H9 (cell line): Measurements from ENCODE around the gene ZNF646. TPM values are rescaled to one million over a fixed set of nuclear protein-coding genes. Genes with fewer than 3 reads are reported as not detected.

Experiments used
- DNase-seq: peaks from one replicate; pipeline ENCODE4 v3.0.0-alpha.2; 2017
- H2AFZ ChIP-seq: one replicate; pipeline ENCODE4 v1.6.1; 2013; ENCODE audit warnings: mild to moderate bottlenecking, low read length, control low read depth, moderate library complexity
- H2AK5ac ChIP-seq: 2 replicates; pipeline ENCODE4 v1.6.1; 2013; ENCODE audit warnings: low read length, control low read depth, mixed read lengths; ENCODE audit not compliant: insufficient read length
- H2BK120ac ChIP-seq: one replicate; pipeline ENCODE4 v1.6.1; 2013; ENCODE audit warnings: low read depth, mild to moderate bottlenecking, low read length, control low read depth, inconsistent platforms; ENCODE audit not compliant: poor library complexity, severe bottlenecking
- H2BK12ac ChIP-seq: 2 replicates; pipeline ENCODE4 v1.6.1; 2013; ENCODE audit warnings: low read length, control low read depth, mixed read lengths, low read depth; ENCODE audit not compliant: insufficient read length
- H2BK15ac ChIP-seq: 2 replicates; pipeline ENCODE4 v1.6.1; 2013; ENCODE audit warnings: low read depth, low read length, control low read depth
- H2BK20ac ChIP-seq: one replicate; pipeline ENCODE4 v1.6.1; 2013; ENCODE audit warnings: low read depth, mild to moderate bottlenecking, low read length, control low read depth, inconsistent platforms; ENCODE audit not compliant: poor library complexity, severe bottlenecking
- H2BK5ac ChIP-seq: 2 replicates; pipeline ENCODE4 v1.6.1; 2013; ENCODE audit warnings: low read length, control low read depth, mixed read lengths; ENCODE audit not compliant: insufficient read length
- H3K14ac ChIP-seq: 2 replicates; pipeline ENCODE4 v1.6.1; 2013; ENCODE audit warnings: low read length, control low read depth; ENCODE audit not compliant: insufficient read depth
- H3K18ac ChIP-seq: 2 replicates; pipeline ENCODE4 v1.6.1; 2013; ENCODE audit warnings: low read depth, mild to moderate bottlenecking, mixed read lengths, low read length, control low read depth; ENCODE audit not compliant: insufficient read length
- H3K23ac ChIP-seq: 2 replicates; pipeline ENCODE4 v1.6.1; 2013; ENCODE audit warnings: low read length, control low read depth, mixed read lengths, low read depth; ENCODE audit not compliant: insufficient read length
- H3K23me2 ChIP-seq: 2 replicates; pipeline ENCODE4 v1.6.1; 2013; ENCODE audit warnings: low read depth, mild to moderate bottlenecking, mixed read lengths, low read length, control low read depth; ENCODE audit not compliant: insufficient read length, poor library complexity, severe bottlenecking
- H3K27ac ChIP-seq: 2 replicates; pipeline ENCODE4 v1.5.1; 2013; ENCODE audit warnings: low read length, control low read depth, mixed read lengths, low read depth; ENCODE audit not compliant: insufficient read length
- H3K27me3 ChIP-seq: 2 replicates; pipeline ENCODE4 v1.6.1; 2013; ENCODE audit warnings: low read length, control low read depth, inconsistent platforms; ENCODE audit not compliant: insufficient read depth
- H3K4ac ChIP-seq: 2 replicates; pipeline ENCODE4 v1.6.1; 2013; ENCODE audit warnings: low read depth, mild to moderate bottlenecking, control low read depth, inconsistent platforms, low read length, moderate library complexity
- H3K4me1 ChIP-seq: 2 replicates; pipeline ENCODE4 v1.6.1; 2013; ENCODE audit warnings: low read length, control low read depth, inconsistent platforms; ENCODE audit not compliant: insufficient read depth
- H3K4me2 ChIP-seq: 2 replicates; pipeline ENCODE4 v1.6.1; 2013; ENCODE audit warnings: low read length, control low read depth, mixed read lengths; ENCODE audit not compliant: insufficient read length, insufficient read depth
- H3K56ac ChIP-seq: 2 replicates; pipeline ENCODE4 v1.6.1; 2013; ENCODE audit warnings: low read depth, mild to moderate bottlenecking, mixed read lengths, low read length, control low read depth; ENCODE audit not compliant: insufficient read length
- H3K79me1 ChIP-seq: 2 replicates; pipeline ENCODE4 v1.6.1; 2013; ENCODE audit warnings: low read depth, mild to moderate bottlenecking, moderate library complexity, low read length, control low read depth, inconsistent platforms; ENCODE audit not compliant: insufficient read depth, poor library complexity, severe bottlenecking
- H3K79me2 ChIP-seq: 2 replicates; pipeline ENCODE4 v1.6.1; 2013; ENCODE audit warnings: low read length, control low read depth, inconsistent platforms; ENCODE audit not compliant: insufficient read depth
- H3K9ac ChIP-seq: 2 replicates; pipeline ENCODE4 v1.6.1; 2013; ENCODE audit warnings: low read length, control low read depth, mixed read lengths; ENCODE audit not compliant: insufficient read length; ENCODE audit errors: extremely low read depth
- H3K9me3 ChIP-seq: one replicate; pipeline ENCODE4 v1.6.1; 2013; ENCODE audit warnings: low read depth, low read length, inconsistent platforms; ENCODE audit not compliant: control insufficient read depth
- H3T11ph ChIP-seq: one replicate; pipeline ENCODE4 v1.6.1; 2013; ENCODE audit warnings: mild to moderate bottlenecking, low read length, control low read depth, inconsistent platforms
- H4K20me1 ChIP-seq: one replicate; pipeline ENCODE4 v1.6.1; 2013; ENCODE audit not compliant: control insufficient read depth, insufficient read length, insufficient read depth
- H4K5ac ChIP-seq: 2 replicates; pipeline ENCODE4 v1.6.1; 2013; ENCODE audit warnings: low read depth, mild to moderate bottlenecking, mixed read lengths, low read length, control low read depth; ENCODE audit not compliant: insufficient read length
- H4K8ac ChIP-seq: replicated peaks from 2 replicates; pipeline ENCODE4 v1.6.1; 2013; ENCODE audit warnings: low read length, control low read depth, mixed read lengths, low read depth; ENCODE audit not compliant: insufficient read length
- H4K91ac ChIP-seq: 2 replicates; pipeline ENCODE4 v1.6.1; 2013; ENCODE audit warnings: low read depth, mild to moderate bottlenecking, moderate library complexity, mixed read lengths, low read length, control low read depth; ENCODE audit not compliant: insufficient read length
- H3K27ac Mint-ChIP-seq, 3 experiments: 2 replicates in 2 of 3; 3 replicates in 1 of 3; pipeline ENCODE4 v1.8.0; 2020 to 2021; ENCODE audit warnings: mixed read lengths in 3 of 3, mild to moderate bottlenecking in 1 of 3, moderate library complexity in 1 of 3
- H3K27me3 Mint-ChIP-seq: 2 replicates; pipeline ENCODE4 v1.8.0; 2021; ENCODE audit warnings: low read depth, mild to moderate bottlenecking, moderate library complexity, mixed read lengths
- H3K36me3 Mint-ChIP-seq, 3 experiments: 2 replicates in 2 of 3; 3 replicates in 1 of 3; pipeline ENCODE4 v1.8.0; 2020 to 2021; ENCODE audit warnings: low read depth in 3 of 3, mixed read lengths in 3 of 3; ENCODE audit not compliant: insufficient read depth in 1 of 3
- H3K4me1 Mint-ChIP-seq, 2 experiments: 2 replicates each; pipeline ENCODE4 v1.8.0; 2020; ENCODE audit warnings: mixed read lengths in 2 of 2
- H3K4me3 Mint-ChIP-seq, 2 experiments: 2 replicates in 1 of 2; 3 replicates in 1 of 2; pipeline ENCODE4 v1.8.0; 2020 to 2021; ENCODE audit warnings: mild to moderate bottlenecking in 2 of 2, mixed read lengths in 2 of 2, moderate library complexity in 1 of 2
- H3K9me3 Mint-ChIP-seq, 2 experiments: 2 replicates in 1 of 2; 3 replicates in 1 of 2; pipeline ENCODE4 v1.8.0; 2020; ENCODE audit warnings: mild to moderate bottlenecking in 2 of 2, mixed read lengths in 2 of 2, moderate library complexity in 1 of 2
- WGBS: extraction: QIAGEN DNeasy Blood & Tissue Kit; methylation state at CpG from one replicate; pipeline ENCODE4 v1.1.7; 2013; ENCODE audit warnings: missing lambda C conversion rate, low lambda C conversion rate, mixed read lengths; ENCODE audit not compliant: insufficient read length; ENCODE audit errors: extremely low coverage; 5-methylcytosine and 5-hydroxymethylcytosine counted together
- total RNA-seq: library from RNA; stranded (reverse); gene quantifications from 2 replicates; pipeline ENCODE4 v1.2.1, GENCODE V29; 2021
- TF ChIP-seq, protein P1 (sequence below): fragments of 200-600 bp; sonication (generic); conservative IDR thresholded peaks from 3 replicates; pipeline ENCODE4 v1.8.0; 2021; ENCODE audit warnings: antibody characterized with exemption, mild to moderate bottlenecking

The ZNF646 gene
- total RNA-seq, 1 experiment from 2014 or later = 29.2 TPM

DNA sequence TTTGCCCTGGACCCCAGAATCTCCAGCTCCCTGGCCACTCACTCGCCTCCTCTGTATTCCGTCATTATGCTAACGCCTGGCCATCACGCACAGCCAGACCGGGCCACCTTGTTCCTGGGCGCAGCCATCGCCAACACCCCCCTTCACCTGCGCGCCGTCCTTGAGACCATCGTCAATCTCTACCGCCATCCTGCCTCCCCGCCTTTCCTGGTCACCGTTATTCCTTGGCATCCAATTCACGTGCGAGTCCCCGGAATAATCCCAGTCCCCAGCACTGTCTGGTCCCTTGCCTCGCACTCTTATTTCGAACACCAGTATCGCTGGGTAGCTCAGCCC lies 19.8 kb downstream of the ZNF646 start:
- no peaks in the 10 kb centered on the region for H3K27me3 ChIP-seq
- no peak overlapping the region for H2BK120ac ChIP-seq
- peaks cover 3% of the 10 kb centered on the region for H4K20me1 ChIP-seq
- Mint-ChIP-seq H3K36me3 (peaks cover 5 to 22% (median 22%) of the 10 kb centered on the region in 3 experiments; a peak in 6 of 7 replicates), H3K9me3 (no peaks in the 10 kb centered on the region; a peak in 1 of 5 replicates), H3K27ac (peak overlapping the region; percentile 44 to 94 (median 94); a peak in 6 of 7 replicates), H3K4me1 (peaks cover 9 to 15% of the 10 kb centered on the region in 2 experiments), H3K27me3 (peaks cover 2% of the 10 kb centered on the region), H3K4me3 (peak overlapping the region; percentile 92 to 99)
- peak; percentile 38 for DNase-seq
- H3K14ac ChIP-seq = peak overlapping the region; percentile 32; the same call in 1 of the 2 replicates
- no peak overlapping the region for H2BK15ac ChIP-seq
- peaks cover 11% of the 10 kb centered on the region for H3K23me2 ChIP-seq
- H3K27ac ChIP-seq = no peak overlapping the region
- no CpG with 5 or more reads among the region's 20 CpGs for WGBS
- H3K23ac ChIP-seq = no peak overlapping the region
- no peak overlapping the region for H4K8ac ChIP-seq
- no peak overlapping the region for H3K18ac ChIP-seq
- H3K79me1 ChIP-seq = peaks cover 2% of the 10 kb centered on the region
- H2AFZ ChIP-seq = no peak overlapping the region
- no peak overlapping the region for H2BK20ac ChIP-seq
- H2BK5ac ChIP-seq = no peak overlapping the region
- peaks cover 2% of the 10 kb centered on the region; the same call in 1 of the 2 replicates for H3K79me2 ChIP-seq
- H3K4ac ChIP-seq = no peak overlapping the region
- peak overlapping the region; percentile 76 for H3K9ac ChIP-seq
- H2AK5ac ChIP-seq = no peak overlapping the region
- TF ChIP-seq, protein P1, sequence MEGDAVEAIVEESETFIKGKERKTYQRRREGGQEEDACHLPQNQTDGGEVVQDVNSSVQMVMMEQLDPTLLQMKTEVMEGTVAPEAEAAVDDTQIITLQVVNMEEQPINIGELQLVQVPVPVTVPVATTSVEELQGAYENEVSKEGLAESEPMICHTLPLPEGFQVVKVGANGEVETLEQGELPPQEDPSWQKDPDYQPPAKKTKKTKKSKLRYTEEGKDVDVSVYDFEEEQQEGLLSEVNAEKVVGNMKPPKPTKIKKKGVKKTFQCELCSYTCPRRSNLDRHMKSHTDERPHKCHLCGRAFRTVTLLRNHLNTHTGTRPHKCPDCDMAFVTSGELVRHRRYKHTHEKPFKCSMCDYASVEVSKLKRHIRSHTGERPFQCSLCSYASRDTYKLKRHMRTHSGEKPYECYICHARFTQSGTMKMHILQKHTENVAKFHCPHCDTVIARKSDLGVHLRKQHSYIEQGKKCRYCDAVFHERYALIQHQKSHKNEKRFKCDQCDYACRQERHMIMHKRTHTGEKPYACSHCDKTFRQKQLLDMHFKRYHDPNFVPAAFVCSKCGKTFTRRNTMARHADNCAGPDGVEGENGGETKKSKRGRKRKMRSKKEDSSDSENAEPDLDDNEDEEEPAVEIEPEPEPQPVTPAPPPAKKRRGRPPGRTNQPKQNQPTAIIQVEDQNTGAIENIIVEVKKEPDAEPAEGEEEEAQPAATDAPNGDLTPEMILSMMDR = no peak
- H4K5ac ChIP-seq = no peak overlapping the region
- no peak overlapping the region for H4K91ac ChIP-seq
- H3K9me3 ChIP-seq = no peaks in the 10 kb centered on the region
- H2BK12ac ChIP-seq = no peak overlapping the region
- no peak overlapping the region for H3K56ac ChIP-seq
- H3T11ph ChIP-seq = no peak overlapping the region
- peak overlapping the region; percentile 80 for H3K4me2 ChIP-seq
- peaks cover 2% of the 10 kb centered on the region; the same call in 1 of the 2 replicates for H3K4me1 ChIP-seq
